HCT116 (cell line): ENCODE results near the gene KCNH5. TPM values are rescaled to one million over a fixed set of nuclear protein-coding genes. Genes with fewer than 3 reads are reported as not detected.

ENCODE experiments used
- ATAC-seq: fragments of 200-7000 bp; cut with Tn5 transposase; 2 replicates; pipeline ENCODE4 v1.9.1; 2020; ENCODE audit warnings: mild to moderate bottlenecking, moderate library complexity
- BruUV-seq: library from RNA; stranded (reverse); fragments of 400-500 nt; replicated peaks from 2 replicates; lab custom pipeline; 2021; lab: Mats Ljungman, UMichigan
- CTCF ChIA-PET: fragments of 300-600 bp; sonication (Branson Sonifier 250); formaldehyde crosslinking; loops from one replicate; lab custom pipeline; 2021; ENCODE audit warnings: antibody characterized with exemption; lab: Charles Lee
- POLR2A ChIA-PET: fragments of 300-600, 350-600 bp; sonication (Branson Sonifier 250); formaldehyde crosslinking; loops from one replicate; lab custom pipeline; 2021; ENCODE audit warnings: antibody characterized with exemption; lab: Charles Lee
- RAD21 ChIA-PET, 2 experiments: fragments of 300-600 bp; sonication (Branson Sonifier 250); formaldehyde crosslinking; loops; one replicate each; lab custom pipeline; 2023; ENCODE audit warnings: low total read pairs in 2 of 2; ENCODE audit not compliant: uncharacterized antibody in 2 of 2, unreplicated experiment in 2 of 2, low non-redundant PET in 1 of 2; lab: Charles Lee
- DNase-seq: peaks from one replicate; pipeline ENCODE4 v3.0.0-alpha.2; 2010; ENCODE audit warnings: low read depth, low spot score
- H2AFZ ChIP-seq: fragments of 200-600 bp; shearing (Covaris generic), sonication (generic); 2 replicates; pipeline ENCODE4 v1.6.1; 2017; ENCODE audit warnings: low read depth, mixed run types, mixed read lengths, antibody characterized with exemption, low read length; ENCODE audit not compliant: poor library complexity, severe bottlenecking
- H3K27ac ChIP-seq: 2 replicates; pipeline ENCODE4 v1.5.1; 2012; ENCODE audit warnings: low read depth, low read length
- H3K27me3 ChIP-seq: fragments of 200-600 bp; sonication (generic); 2 replicates; pipeline ENCODE4 v1.6.1; 2016; ENCODE audit warnings: mixed run types, low read length, mixed read lengths; ENCODE audit not compliant: insufficient read depth
- H3K36me3 ChIP-seq, 2 experiments: fragments of 200-500 bp in 1 of 2; fragments of 200-600 bp in 1 of 2; sonication (Bioruptor generic) in 1 of 2; sonication (generic) in 1 of 2; 2 replicates each; pipeline versions ENCODE4 v1.5.1 to v1.6.1; 2014 to 2016; ENCODE audit warnings: low read length in 2 of 2, inconsistent platforms in 1 of 2, mixed read lengths in 1 of 2, mixed run types in 1 of 2; ENCODE audit not compliant: insufficient read depth in 2 of 2, control insufficient read depth in 1 of 2
- H3K4me1 ChIP-seq, 2 experiments: fragments of 200-600 bp in 1 of 2; sonication (generic) in 1 of 2; 2 replicates each; pipeline versions ENCODE4 v1.5.1 to v1.6.1; 2012 to 2017; ENCODE audit warnings: low read length in 2 of 2, inconsistent platforms in 1 of 2, mild to moderate bottlenecking in 1 of 2, mixed read lengths in 1 of 2, mixed run types in 1 of 2, moderate library complexity in 1 of 2; ENCODE audit not compliant: insufficient read depth in 2 of 2, control insufficient read depth in 1 of 2
- H3K4me2 ChIP-seq: fragments of 200-600 bp; sonication (generic); 2 replicates; pipeline ENCODE4 v1.6.1; 2017; ENCODE audit warnings: mixed run types, low read length, mixed read lengths
- H3K4me3 ChIP-seq, 2 experiments: fragments of 200-600 bp in 1 of 2; sonication (generic) in 1 of 2; replicated peaks in 1 of 2; 2 replicates each; pipeline ENCODE4 v1.5.1; 2011 to 2016; ENCODE audit warnings: low read length in 2 of 2, control low read depth in 1 of 2, low read depth in 1 of 2, mild to moderate bottlenecking in 1 of 2, mixed read lengths in 1 of 2, mixed run types in 1 of 2
- H3K79me2 ChIP-seq: fragments of 200-600 bp; sonication (generic); 2 replicates; pipeline ENCODE4 v1.6.1; 2017; ENCODE audit warnings: mild to moderate bottlenecking, mixed run types, low read length, moderate library complexity, mixed read lengths; ENCODE audit not compliant: insufficient read depth
- H3K9ac ChIP-seq: fragments of 200-600 bp; sonication (generic); 2 replicates; pipeline ENCODE4 v1.6.1; 2016; ENCODE audit warnings: low read length, mixed read lengths
- H3K9me2 ChIP-seq: fragments of 200-600 bp; sonication (generic), shearing (Covaris generic); 2 replicates; pipeline ENCODE4 v1.6.1; 2017; ENCODE audit warnings: mixed run types, mild to moderate bottlenecking, moderate library complexity; ENCODE audit not compliant: insufficient read depth
- H3K9me3 ChIP-seq, 2 experiments: fragments of 200-500 bp in 1 of 2; fragments of 200-600 bp in 1 of 2; sonication (Bioruptor generic) in 1 of 2; sonication (generic) in 1 of 2; 2 replicates each; pipeline ENCODE4 v1.6.1; 2014 to 2017; ENCODE audit warnings: low read length in 2 of 2, mixed read lengths in 2 of 2, inconsistent platforms in 1 of 2, low read depth in 1 of 2, mild to moderate bottlenecking in 1 of 2, mixed run types in 1 of 2, moderate library complexity in 1 of 2; ENCODE audit not compliant: control insufficient read depth in 1 of 2, insufficient read depth in 1 of 2
- H4K20me1 ChIP-seq: fragments of 200-600 bp; sonication (generic), shearing (Covaris generic); 2 replicates; pipeline ENCODE4 v1.6.1; 2017; ENCODE audit warnings: mixed run types, mild to moderate bottlenecking, moderate library complexity; ENCODE audit not compliant: insufficient read depth
- CBX3 ChIP-seq: IDR thresholded peaks from 2 replicates; pipeline ENCODE4 v1.6.1; 2012; ENCODE audit warnings: low read depth
- EGR1 ChIP-seq: IDR thresholded peaks from 2 replicates; pipeline ENCODE4 v1.6.1; 2012; ENCODE audit warnings: low read depth
- FOSL1 ChIP-seq: IDR thresholded peaks from 2 replicates; pipeline ENCODE4 v1.6.1; 2012; ENCODE audit warnings: low read depth
- POLR2AphosphoS5 ChIP-seq: IDR thresholded peaks from 2 replicates; pipeline ENCODE4 v1.6.1; 2011; ENCODE audit warnings: mild to moderate bottlenecking, low read depth, low read length, moderate library complexity
- RAD21 ChIP-seq: IDR thresholded peaks from 2 replicates; pipeline ENCODE4 v1.6.1; 2012; ENCODE audit warnings: low read depth, mild to moderate bottlenecking
- SRF ChIP-seq: IDR thresholded peaks from 2 replicates; pipeline ENCODE4 v1.6.1; 2012; ENCODE audit warnings: low read depth
- TCF7L2 ChIP-seq: IDR thresholded peaks from 2 replicates; pipeline ENCODE4 v1.7.0; 2011; ENCODE audit warnings: borderline replicate concordance, inconsistent platforms; ENCODE audit not compliant: insufficient read depth, insufficient read length; ENCODE audit errors: extremely low read depth
- ZNF274 ChIP-seq: fragments of 200-500 bp; sonication (Bioruptor generic); IDR thresholded peaks from 2 replicates; pipeline ENCODE4 v1.6.1; 2014; ENCODE audit warnings: mild to moderate bottlenecking, low read depth, low read length, inconsistent platforms
- intact Hi-C: fragments of 100-400 bp; cut with micrococcal nuclease; formaldehyde crosslinking; loops from 2 replicates; pipeline ENCODE4 v1.10.0; 2022
- total RNA-seq: library from RNA; stranded (reverse); gene quantifications from one replicate; pipeline ENCODE4 v1.2.1, GENCODE V29; 2021; ENCODE audit not compliant: unreplicated experiment
- TF ChIP-seq, protein P1 (sequence below): IDR thresholded peaks from 2 replicates; pipeline ENCODE4 v1.6.1; 2012
- TF ChIP-seq, protein P2 (sequence below): IDR thresholded peaks from 2 replicates; pipeline ENCODE4 v1.6.1; 2012; ENCODE audit warnings: low read depth
- TF ChIP-seq, protein P3 (sequence below), 3 experiments: fragments of 200-600 bp in 1 of 3; sonication (generic) in 1 of 3; IDR thresholded peaks in 2 of 3; conservative IDR thresholded peaks in 1 of 3; 2 replicates each; pipeline ENCODE4 v1.5.1; 2012 to 2017; ENCODE audit warnings: low read depth in 2 of 3, low read length in 2 of 3, antibody characterized with exemption in 1 of 3, borderline replicate concordance in 1 of 3, control low read depth in 1 of 3, mild to moderate bottlenecking in 1 of 3, mixed read lengths in 1 of 3, mixed run types in 1 of 3, moderate library complexity in 1 of 3; ENCODE audit not compliant: insufficient read depth in 1 of 3
- TF ChIP-seq, protein P4 (sequence below): IDR thresholded peaks from 2 replicates; pipeline ENCODE4 v1.6.1; 2011; ENCODE audit warnings: mild to moderate bottlenecking, low read length, moderate library complexity; ENCODE audit not compliant: insufficient replicate concordance; ENCODE audit errors: extremely low read depth
- TF ChIP-seq, protein P5 (sequence below): IDR thresholded peaks from 2 replicates; pipeline ENCODE4 v1.6.1; 2012

The KCNH5 gene
- total RNA-seq, 1 experiment from 2014 or later, result not detected

DNA sequence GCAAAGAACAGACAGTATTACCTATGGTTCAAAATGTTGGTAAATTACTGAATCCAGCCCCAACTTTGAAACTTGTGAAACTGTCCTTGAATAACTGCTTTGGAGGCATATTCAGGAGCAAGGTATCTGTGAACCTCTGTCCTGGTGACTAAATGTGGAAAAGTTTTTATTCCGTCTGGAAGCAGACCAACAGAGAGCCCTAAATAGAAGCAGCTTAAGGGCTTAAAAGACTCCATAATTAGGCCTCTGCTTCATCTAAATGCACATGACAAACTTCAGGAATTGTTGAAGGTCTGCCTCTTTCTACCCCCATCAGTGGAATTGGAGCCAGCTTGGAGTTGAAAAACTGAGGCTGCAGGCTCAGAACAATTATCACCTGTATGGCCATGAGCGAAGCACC lies 276.5 kb downstream of the KCNH5 start:
- RAD21 ChIA-PET, result no interaction called here
- POLR2A ChIA-PET, result no interaction called here

More for the DNA sequence above, 276.5 kb downstream of the KCNH5 start:
- H3K4me3 ChIP-seq, result no peak overlapping the region
- H3K9me3 ChIP-seq, result peaks cover 0 to 13% of the 10 kb centered on the region in 2 experiments; a peak in 2 of 4 replicates
- ATAC-seq (no peak), DNase-seq (no peak)
- no peaks in the 10 kb centered on the region for H3K79me2 ChIP-seq
- no peaks in the 10 kb centered on the region for H4K20me1 ChIP-seq
- no peaks in the 10 kb centered on the region for H3K4me1 ChIP-seq
- H3K27ac ChIP-seq, result no peak overlapping the region
- intact Hi-C loops, result no loop called here
- TF ChIP-seq, protein P1, sequence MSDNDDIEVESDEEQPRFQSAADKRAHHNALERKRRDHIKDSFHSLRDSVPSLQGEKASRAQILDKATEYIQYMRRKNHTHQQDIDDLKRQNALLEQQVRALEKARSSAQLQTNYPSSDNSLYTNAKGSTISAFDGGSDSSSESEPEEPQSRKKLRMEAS, result no peak
- no peak for TF ChIP-seq FOSL1
- TF ChIP-seq ZNF274, result no peak
- TF ChIP-seq, protein P2, sequence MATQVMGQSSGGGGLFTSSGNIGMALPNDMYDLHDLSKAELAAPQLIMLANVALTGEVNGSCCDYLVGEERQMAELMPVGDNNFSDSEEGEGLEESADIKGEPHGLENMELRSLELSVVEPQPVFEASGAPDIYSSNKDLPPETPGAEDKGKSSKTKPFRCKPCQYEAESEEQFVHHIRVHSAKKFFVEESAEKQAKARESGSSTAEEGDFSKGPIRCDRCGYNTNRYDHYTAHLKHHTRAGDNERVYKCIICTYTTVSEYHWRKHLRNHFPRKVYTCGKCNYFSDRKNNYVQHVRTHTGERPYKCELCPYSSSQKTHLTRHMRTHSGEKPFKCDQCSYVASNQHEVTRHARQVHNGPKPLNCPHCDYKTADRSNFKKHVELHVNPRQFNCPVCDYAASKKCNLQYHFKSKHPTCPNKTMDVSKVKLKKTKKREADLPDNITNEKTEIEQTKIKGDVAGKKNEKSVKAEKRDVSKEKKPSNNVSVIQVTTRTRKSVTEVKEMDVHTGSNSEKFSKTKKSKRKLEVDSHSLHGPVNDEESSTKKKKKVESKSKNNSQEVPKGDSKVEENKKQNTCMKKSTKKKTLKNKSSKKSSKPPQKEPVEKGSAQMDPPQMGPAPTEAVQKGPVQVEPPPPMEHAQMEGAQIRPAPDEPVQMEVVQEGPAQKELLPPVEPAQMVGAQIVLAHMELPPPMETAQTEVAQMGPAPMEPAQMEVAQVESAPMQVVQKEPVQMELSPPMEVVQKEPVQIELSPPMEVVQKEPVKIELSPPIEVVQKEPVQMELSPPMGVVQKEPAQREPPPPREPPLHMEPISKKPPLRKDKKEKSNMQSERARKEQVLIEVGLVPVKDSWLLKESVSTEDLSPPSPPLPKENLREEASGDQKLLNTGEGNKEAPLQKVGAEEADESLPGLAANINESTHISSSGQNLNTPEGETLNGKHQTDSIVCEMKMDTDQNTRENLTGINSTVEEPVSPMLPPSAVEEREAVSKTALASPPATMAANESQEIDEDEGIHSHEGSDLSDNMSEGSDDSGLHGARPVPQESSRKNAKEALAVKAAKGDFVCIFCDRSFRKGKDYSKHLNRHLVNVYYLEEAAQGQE, result no peak
- TF ChIP-seq POLR2AphosphoS5, result no peak
- TF ChIP-seq, protein P3, sequence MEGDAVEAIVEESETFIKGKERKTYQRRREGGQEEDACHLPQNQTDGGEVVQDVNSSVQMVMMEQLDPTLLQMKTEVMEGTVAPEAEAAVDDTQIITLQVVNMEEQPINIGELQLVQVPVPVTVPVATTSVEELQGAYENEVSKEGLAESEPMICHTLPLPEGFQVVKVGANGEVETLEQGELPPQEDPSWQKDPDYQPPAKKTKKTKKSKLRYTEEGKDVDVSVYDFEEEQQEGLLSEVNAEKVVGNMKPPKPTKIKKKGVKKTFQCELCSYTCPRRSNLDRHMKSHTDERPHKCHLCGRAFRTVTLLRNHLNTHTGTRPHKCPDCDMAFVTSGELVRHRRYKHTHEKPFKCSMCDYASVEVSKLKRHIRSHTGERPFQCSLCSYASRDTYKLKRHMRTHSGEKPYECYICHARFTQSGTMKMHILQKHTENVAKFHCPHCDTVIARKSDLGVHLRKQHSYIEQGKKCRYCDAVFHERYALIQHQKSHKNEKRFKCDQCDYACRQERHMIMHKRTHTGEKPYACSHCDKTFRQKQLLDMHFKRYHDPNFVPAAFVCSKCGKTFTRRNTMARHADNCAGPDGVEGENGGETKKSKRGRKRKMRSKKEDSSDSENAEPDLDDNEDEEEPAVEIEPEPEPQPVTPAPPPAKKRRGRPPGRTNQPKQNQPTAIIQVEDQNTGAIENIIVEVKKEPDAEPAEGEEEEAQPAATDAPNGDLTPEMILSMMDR (IDR thresholded peaks at IDR 0.05 in 2 of 3, conservative IDR thresholded peaks at IDR 0.05 in 1 of 3; ENCODE audit: borderline replicate concordance in 1 of 3, insufficient read depth in 1 of 3, low read depth in 2 of 3, low read length in 2 of 3), result no peak
- no peak for TF ChIP-seq EGR1
- TF ChIP-seq, protein P4, sequence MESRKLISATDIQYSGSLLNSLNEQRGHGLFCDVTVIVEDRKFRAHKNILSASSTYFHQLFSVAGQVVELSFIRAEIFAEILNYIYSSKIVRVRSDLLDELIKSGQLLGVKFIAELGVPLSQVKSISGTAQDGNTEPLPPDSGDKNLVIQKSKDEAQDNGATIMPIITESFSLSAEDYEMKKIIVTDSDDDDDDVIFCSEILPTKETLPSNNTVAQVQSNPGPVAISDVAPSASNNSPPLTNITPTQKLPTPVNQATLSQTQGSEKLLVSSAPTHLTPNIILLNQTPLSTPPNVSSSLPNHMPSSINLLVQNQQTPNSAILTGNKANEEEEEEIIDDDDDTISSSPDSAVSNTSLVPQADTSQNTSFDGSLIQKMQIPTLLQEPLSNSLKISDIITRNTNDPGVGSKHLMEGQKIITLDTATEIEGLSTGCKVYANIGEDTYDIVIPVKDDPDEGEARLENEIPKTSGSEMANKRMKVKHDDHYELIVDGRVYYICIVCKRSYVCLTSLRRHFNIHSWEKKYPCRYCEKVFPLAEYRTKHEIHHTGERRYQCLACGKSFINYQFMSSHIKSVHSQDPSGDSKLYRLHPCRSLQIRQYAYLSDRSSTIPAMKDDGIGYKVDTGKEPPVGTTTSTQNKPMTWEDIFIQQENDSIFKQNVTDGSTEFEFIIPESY, result no peak
- TF ChIP-seq CBX3, result no peak
- no peak for TF ChIP-seq SRF
- no peak for TF ChIP-seq TCF7L2
- TF ChIP-seq, protein P5, sequence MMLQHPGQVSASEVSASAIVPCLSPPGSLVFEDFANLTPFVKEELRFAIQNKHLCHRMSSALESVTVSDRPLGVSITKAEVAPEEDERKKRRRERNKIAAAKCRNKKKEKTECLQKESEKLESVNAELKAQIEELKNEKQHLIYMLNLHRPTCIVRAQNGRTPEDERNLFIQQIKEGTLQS, result no peak
- no peak for TF ChIP-seq RAD21
- no peaks in the 10 kb centered on the region for H3K36me3 ChIP-seq
- H3K27me3 ChIP-seq, result no peaks in the 10 kb centered on the region
- no peak overlapping the region for H3K4me2 ChIP-seq
- no peak overlapping the region for H3K9ac ChIP-seq
- CTCF ChIA-PET, result no interaction called here
- no peaks in the 10 kb centered on the region for H3K9me2 ChIP-seq
- no TSS peak for BruUV-seq
- no peak overlapping the region for H2AFZ ChIP-seq
